Measurements from ENCODE around the gene NACC1. TPM values are rescaled to one million over a fixed set of nuclear protein-coding genes. Genes with fewer than 3 reads are reported as not detected.

Gene NACC1
- total RNA-seq, 1 experiment from 2014 or later, result 55.9 TPM

GRCh38 chr19:13135068-13136062 lies 17.3 kb downstream of the NACC1 start:
- Mint-ChIP-seq H3K27ac (ENCODE audit: low read depth, unreplicated experiment) (no peak overlapping the region), H3K27me3 (ENCODE audit: insufficient read depth, unreplicated experiment) (no peaks in the 10 kb centered on the region), H3K36me3 (ENCODE audit: insufficient read depth, unreplicated experiment) (peaks cover 55% of the 10 kb centered on the region), H3K4me3 (ENCODE audit: unreplicated experiment) (no peak overlapping the region), H3K4me1 (ENCODE audit: insufficient read depth, unreplicated experiment) (no peaks in the 10 kb centered on the region), H3K9me3 (ENCODE audit: unreplicated experiment) (no peaks in the 10 kb centered on the region)
- BruUV-seq (replicated peaks), result no TSS peak
- intact Hi-C loops (cut with micrococcal nuclease), result no loop called here
- no peak for DNase-seq (ENCODE audit: unreplicated experiment)
- TF ChIP-seq, protein P1, sequence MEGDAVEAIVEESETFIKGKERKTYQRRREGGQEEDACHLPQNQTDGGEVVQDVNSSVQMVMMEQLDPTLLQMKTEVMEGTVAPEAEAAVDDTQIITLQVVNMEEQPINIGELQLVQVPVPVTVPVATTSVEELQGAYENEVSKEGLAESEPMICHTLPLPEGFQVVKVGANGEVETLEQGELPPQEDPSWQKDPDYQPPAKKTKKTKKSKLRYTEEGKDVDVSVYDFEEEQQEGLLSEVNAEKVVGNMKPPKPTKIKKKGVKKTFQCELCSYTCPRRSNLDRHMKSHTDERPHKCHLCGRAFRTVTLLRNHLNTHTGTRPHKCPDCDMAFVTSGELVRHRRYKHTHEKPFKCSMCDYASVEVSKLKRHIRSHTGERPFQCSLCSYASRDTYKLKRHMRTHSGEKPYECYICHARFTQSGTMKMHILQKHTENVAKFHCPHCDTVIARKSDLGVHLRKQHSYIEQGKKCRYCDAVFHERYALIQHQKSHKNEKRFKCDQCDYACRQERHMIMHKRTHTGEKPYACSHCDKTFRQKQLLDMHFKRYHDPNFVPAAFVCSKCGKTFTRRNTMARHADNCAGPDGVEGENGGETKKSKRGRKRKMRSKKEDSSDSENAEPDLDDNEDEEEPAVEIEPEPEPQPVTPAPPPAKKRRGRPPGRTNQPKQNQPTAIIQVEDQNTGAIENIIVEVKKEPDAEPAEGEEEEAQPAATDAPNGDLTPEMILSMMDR (IDR thresholded peaks at IDR 0.05; ENCODE audit: unreplicated experiment), result no peak
- POLR2A ChIA-PET, result no interaction called here
- CTCF ChIA-PET, result interaction anchor here (0.8 to 1.2 kb wide), 3 partner anchors 20 to 158 kb away, joined by 3 read pairs; no protein-coding TSS in a partner anchor

DNA sequence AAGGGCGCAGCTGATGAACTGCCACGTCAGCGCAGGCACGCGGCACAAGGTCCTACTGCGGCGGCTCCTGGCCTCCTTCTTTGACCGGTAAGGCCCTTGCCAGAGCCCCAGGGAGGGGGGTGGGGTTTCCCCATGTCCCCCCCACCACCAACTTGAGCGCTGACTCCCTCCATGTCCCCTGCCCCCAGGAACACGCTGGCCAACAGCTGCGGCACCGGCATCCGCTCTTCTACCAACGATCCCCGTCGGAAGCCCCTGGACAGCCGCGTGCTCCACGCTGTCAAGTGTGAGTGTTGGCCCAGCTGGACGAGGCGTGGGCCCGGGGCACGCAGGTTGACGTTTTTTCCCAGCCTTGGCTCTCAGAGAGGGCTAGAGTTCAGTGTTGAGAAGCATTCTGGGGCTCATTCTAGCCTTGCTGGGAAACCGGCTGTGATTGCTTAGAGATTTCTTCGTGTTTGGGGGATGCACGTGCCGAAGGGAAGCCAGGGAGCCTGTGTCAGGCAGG lies 19.3 kb downstream of the NACC1 start:
- H3K4me3 Mint-ChIP-seq (ENCODE audit: unreplicated experiment), result no peak overlapping the region
- CTCF ChIA-PET, result interaction anchor here (0.6 kb wide), 1 partner anchor 141 kb away, joined by 3 read pairs; no protein-coding TSS in a partner anchor

DNA sequence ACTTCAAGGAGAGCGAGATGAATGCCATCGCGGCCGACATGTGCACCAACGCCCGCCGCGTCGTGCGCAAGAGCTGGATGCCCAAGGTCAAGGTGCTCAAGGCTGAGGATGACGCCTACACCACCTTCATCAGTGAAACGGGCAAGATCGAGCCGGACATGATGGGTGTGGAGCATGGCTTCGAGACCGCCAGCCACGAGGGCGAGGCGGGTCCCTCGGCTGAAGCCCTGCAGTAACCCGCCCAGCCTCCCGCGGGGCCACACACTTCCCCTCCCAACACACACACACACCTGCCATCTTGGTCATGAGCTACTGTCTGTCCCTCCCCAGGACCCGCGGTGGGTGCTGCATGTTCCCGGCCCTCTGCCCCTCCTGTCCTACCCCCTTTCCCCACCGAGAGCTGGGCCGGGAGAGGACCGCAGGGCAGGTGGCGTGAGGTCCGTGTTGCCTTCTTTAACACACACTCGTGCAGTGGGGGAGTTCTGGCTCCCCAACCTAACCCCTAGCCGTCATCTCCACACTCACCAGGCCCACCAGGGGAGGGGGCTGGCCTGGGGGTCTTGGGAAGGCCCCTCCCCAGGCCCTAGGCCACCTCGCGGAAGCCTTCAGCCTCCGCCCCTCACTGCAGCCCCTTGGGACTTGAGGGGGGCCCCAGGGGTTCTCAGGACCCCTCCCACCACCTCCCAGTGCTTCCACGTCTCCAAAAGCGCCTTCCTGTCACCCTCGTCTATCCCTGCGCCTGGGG lies 20.3 kb downstream of the NACC1 start:
- Mint-ChIP-seq H3K27me3 (ENCODE audit: insufficient read depth, unreplicated experiment) (no peaks in the 10 kb centered on the region), H3K4me3 (ENCODE audit: unreplicated experiment) (no peak overlapping the region), H3K36me3 (ENCODE audit: insufficient read depth, unreplicated experiment) (peaks cover 55% of the 10 kb centered on the region), H3K9me3 (ENCODE audit: unreplicated experiment) (no peaks in the 10 kb centered on the region), H3K27ac (ENCODE audit: low read depth, unreplicated experiment) (no peak overlapping the region), H3K4me1 (ENCODE audit: insufficient read depth, unreplicated experiment) (no peaks in the 10 kb centered on the region)
- no peak for DNase-seq (ENCODE audit: unreplicated experiment)
- TF ChIP-seq, protein P1 (IDR thresholded peaks at IDR 0.05; ENCODE audit: unreplicated experiment), result no peak
- ChIA-PET CTCF (interaction anchor here (0.5 to 0.7 kb wide), 2 partner anchors 75 to 93 kb away, joined by 3 read pairs; no protein-coding TSS in a partner anchor), POLR2A (interaction anchor here (0.6 kb wide), 1 partner anchor 14 kb away, joined by 3 read pairs; no protein-coding TSS in a partner anchor)
- intact Hi-C loops (cut with micrococcal nuclease), result no loop called here
- BruUV-seq (replicated peaks), result no TSS peak

More for the DNA sequence above, 19.3 kb downstream of the NACC1 start:
- no peaks in the 10 kb centered on the region for H3K9me3 Mint-ChIP-seq (ENCODE audit: unreplicated experiment)
- POLR2A ChIA-PET, result interaction anchor here (1.0 kb wide), 1 partner anchor 20 kb away, joined by 3 read pairs; the partner anchor contains the start of gene NACC1
- no peaks in the 10 kb centered on the region for H3K27me3 Mint-ChIP-seq (ENCODE audit: insufficient read depth, unreplicated experiment)
- BruUV-seq (replicated peaks), result no TSS peak
- H3K4me1 Mint-ChIP-seq (ENCODE audit: insufficient read depth, unreplicated experiment), result no peaks in the 10 kb centered on the region
- peaks cover 60% of the 10 kb centered on the region for H3K36me3 Mint-ChIP-seq (ENCODE audit: insufficient read depth, unreplicated experiment)
- TF ChIP-seq, protein P1 (IDR thresholded peaks at IDR 0.05; ENCODE audit: unreplicated experiment), result no peak
- intact Hi-C loops (cut with micrococcal nuclease), result no loop called here
- no peak overlapping the region for H3K27ac Mint-ChIP-seq (ENCODE audit: low read depth, unreplicated experiment)
- DNase-seq (ENCODE audit: unreplicated experiment), result no peak

- H3K27me3 Mint-ChIP-seq (ENCODE audit: insufficient read depth, unreplicated experiment), result no peaks in the 10 kb centered on the region
- DNase-seq (ENCODE audit: unreplicated experiment), result no peak
- no peaks in the 10 kb centered on the region for H3K9me3 Mint-ChIP-seq (ENCODE audit: unreplicated experiment)
- H3K4me3 Mint-ChIP-seq (ENCODE audit: unreplicated experiment), result no peak overlapping the region
- BruUV-seq (replicated peaks), result no TSS peak
- ChIA-PET POLR2A (interaction anchor here (0.6 kb wide), 1 partner anchor 14 kb away, joined by 3 read pairs; no protein-coding TSS in a partner anchor), CTCF (interaction anchor here (0.5 to 0.7 kb wide), 2 partner anchors 74 to 93 kb away, joined by 3 read pairs; no protein-coding TSS in a partner anchor)
- peaks cover 53% of the 10 kb centered on the region for H3K36me3 Mint-ChIP-seq (ENCODE audit: insufficient read depth, unreplicated experiment)
- no peaks in the 10 kb centered on the region for H3K4me1 Mint-ChIP-seq (ENCODE audit: insufficient read depth, unreplicated experiment)
- intact Hi-C loops (cut with micrococcal nuclease), result no loop called here
- TF ChIP-seq, protein P1 (IDR thresholded peaks at IDR 0.05; ENCODE audit: unreplicated experiment), result no peak
- H3K27ac Mint-ChIP-seq (ENCODE audit: low read depth, unreplicated experiment), result no peak overlapping the region
Observed at GRCh38 chr19:13138916-13139198, 20.8 kb downstream of the NACC1 start.
